Activated CD4-positive, alpha-beta T cell treated with anti-CD3 and anti-CD28 coated beads, Interleukin-2, Interleukin-4, amounts not matched to agents 100 ng/mL and 50 ng/mL, durations not matched to agents 16 hours and 8 hours (primary cell): ENCODE data around the gene TAS2R16.
"Not testable (repeated sequence)": the region's sequence is repeated elsewhere in the genome, so short reads cannot be mapped to it uniquely, and the experiment has no call there.

ENCODE experiments used
- DNase-seq: peaks from one replicate; pipeline ENCODE4 v3.0.0-alpha.2; 2020; ENCODE audit warnings: low spot score

TAS2R16 gene

DNA sequence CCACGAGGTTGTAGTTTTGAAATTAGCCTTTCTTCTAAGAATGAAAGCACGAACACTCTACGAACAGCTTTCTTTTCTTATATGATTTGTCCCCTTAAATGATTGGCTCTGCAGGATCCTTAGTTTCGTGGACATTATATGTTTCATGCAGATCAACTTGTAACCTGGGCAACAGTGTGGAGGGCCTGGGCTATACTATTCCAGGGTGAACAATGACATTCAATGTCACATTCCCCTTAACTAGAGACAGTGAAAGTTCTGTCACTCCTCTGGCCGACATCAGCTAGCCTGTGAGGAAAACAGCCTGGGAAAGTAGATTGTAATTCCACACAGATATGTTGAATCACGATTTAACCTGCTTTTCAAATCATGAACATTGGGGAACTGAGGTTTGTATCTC, 23.4 kb downstream of the TAS2R16 start:
- no peak for DNase-seq

DNA sequence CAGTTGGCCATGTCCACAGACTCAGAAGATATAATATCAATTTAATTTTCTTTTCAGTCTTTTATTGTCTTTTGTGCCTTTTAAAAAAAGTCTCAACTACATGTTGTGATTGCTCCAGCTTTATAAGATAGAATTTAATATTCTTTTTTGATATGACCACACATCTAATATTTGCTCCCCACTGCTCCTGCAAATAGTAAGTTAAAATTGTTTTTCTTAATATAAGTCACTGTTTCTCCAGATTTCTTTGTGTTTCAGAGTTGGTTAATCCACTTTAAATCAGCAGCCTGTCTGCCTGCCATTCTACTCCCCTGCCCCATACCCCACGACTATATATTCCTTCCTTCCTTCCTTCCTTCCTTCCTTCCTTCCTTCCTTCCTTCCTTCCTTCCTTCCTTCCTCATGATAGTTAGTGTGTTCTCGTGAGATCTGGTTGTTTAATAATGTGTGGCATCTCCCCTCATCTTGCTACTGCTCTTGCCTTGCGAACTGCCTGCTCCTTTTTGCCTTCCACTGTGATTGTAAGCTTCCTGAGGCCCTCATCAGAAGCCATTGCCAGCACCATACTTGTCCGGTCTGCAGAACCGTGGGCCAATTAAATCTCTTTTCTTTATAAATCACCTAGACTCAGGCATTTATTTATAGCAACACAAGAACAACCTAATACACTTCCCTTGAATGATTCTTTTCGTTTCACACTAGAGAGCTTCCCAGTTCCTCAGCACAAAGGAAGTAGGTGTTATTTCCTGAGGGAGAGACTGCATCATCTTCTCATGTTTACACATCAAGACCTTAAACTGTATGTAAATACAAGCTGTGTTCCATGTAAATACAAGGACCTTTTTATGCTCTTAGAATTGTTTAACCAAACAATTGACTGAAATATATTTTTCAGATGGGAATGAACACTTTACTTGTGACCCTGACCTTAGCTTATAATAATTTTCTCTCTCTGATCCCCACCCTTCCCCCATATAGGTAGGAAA, 24.5 kb downstream of the TAS2R16 start:
- no peak for DNase-seq

DNA sequence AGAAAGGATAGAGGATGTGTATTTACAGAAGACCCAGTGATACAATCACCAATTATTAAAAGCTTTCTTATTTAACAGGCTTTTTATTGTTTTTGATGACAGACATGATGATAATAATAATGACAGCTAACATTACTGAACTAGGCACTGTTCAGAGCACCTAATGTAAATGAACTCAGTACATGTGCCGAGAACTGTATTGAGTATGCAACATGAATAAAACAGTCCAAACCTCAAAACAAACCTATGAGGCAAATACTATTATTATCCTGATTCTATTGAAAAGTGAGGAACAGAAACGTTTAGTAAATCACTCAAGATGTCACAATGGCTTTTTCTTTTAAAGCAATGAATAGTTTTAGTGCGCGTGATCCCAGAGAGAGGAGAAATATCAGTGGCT, 27.1 kb downstream of the TAS2R16 start:
- no peak for DNase-seq

DNA sequence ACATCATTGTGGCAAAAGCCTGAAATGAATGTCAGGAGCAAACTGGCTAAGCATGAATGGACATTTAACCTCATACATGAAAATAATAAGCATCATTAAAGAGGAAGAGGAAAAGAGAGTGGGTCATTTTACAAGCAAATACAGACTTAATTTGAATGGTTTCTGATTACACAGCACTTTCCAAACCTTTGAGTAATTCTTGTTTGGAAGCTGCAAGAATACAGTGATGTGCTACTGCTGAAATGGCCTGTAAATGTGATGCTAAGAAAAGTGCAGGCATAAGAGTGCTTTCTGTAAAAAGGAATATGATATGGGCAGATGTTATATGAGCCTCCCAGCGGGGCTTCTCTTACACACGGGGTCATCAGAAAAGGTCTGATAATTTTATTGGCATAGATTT, 30.2 kb downstream of the TAS2R16 start:
- DNase-seq: no peak

DNA sequence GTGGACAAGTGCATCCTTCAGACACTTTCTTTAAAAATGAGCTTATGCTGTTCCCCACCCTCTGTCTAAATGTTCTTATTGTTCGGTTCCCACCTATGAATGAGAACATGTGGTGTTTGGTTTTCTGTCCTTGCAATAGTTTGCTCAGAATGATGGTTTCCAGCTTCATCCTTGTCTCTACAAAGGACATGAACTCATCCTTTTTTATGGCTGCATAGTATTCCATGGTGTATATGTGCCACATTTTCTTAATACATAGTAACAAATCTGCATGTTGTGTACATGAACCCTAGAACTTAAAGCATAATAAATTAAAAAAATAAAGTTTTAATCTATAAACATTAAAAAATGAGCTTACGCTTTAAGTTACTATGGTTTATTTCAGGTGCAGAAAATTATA, 41.8 kb downstream of the TAS2R16 start:
- DNase-seq: not testable (repeated sequence)

DNA sequence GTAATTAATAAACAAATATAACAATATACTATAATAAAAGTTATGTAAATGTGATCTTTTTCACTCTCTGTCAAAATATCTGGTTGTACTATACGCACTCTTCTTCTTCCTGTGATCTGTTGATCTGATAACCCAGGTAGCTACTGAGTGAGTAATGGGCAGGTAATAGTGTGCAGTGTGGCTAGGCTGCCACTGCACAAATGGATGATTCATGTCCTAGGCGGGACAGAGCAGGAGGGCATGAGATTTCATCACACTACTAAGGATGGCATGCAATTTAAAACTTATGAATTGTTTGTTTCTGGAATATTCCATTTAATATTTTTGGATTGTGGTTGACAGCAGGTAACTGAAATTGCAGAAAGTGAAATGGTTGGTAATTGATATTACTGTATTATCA, 44.5 kb downstream of the TAS2R16 start:
- no peak for DNase-seq

DNA sequence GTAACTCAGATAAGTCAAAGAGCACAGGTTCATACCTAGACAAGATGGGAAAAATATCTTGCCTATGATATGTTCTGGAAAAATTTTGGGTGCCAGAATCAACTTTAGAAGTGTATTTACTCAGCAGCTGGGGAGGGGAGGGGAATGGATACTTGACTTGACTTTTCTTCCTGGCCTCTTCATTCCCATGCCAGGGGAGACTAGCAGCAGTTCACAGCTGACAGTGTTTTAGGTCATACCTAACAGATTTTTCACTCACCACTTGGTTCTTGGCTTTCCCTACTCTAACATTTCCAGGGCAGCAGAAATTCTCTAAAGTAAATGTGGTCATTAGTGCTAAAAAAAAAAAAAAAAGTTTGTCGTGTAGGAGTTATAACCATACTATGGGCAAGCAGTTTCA, 46.3 kb downstream of the TAS2R16 start:
- no peak for DNase-seq
